ENCODE measurements around the gene AMPD3.

DNA sequence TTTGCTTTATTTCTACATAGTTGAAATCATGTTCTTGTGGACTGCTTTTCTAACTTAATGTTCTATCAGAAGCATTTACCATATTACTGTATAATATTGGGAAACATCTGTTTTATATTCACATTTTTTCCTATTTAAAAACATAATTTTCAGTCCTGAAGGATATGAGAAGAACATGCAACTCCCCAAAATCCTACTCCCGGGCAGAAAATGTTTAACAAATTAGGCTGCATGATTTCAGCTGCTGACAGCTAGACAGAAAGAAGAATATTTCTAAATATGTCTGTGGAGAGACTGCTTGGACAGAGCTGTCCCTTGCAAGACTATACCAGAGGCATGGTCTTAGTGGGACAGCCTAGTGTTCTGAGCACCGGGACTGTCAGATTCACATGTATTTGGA is 15.7 kb upstream of the AMPD3 start:
- TF ChIP-seq, protein P1, sequence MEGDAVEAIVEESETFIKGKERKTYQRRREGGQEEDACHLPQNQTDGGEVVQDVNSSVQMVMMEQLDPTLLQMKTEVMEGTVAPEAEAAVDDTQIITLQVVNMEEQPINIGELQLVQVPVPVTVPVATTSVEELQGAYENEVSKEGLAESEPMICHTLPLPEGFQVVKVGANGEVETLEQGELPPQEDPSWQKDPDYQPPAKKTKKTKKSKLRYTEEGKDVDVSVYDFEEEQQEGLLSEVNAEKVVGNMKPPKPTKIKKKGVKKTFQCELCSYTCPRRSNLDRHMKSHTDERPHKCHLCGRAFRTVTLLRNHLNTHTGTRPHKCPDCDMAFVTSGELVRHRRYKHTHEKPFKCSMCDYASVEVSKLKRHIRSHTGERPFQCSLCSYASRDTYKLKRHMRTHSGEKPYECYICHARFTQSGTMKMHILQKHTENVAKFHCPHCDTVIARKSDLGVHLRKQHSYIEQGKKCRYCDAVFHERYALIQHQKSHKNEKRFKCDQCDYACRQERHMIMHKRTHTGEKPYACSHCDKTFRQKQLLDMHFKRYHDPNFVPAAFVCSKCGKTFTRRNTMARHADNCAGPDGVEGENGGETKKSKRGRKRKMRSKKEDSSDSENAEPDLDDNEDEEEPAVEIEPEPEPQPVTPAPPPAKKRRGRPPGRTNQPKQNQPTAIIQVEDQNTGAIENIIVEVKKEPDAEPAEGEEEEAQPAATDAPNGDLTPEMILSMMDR (optimal IDR thresholded peaks at IDR 0.05 in 1 of 3, IDR thresholded peaks at IDR 0.05 in 1 of 3, conservative IDR thresholded peaks at IDR 0.05 in 1 of 3; ENCODE audit: extremely low read depth in 1 of 3, insufficient read depth in 2 of 3, low read length in 3 of 3): no peak
- TF ChIP-seq EZH2 (IDR thresholded peaks at IDR 0.05; ENCODE audit: low read length): no peak

Data from keratinocyte (primary cell).